ENCODE measurements around the gene DIS3L2.

Gene DIS3L2

GRCh38 chr2:231955758-231956472, 5.6 kb upstream of the DIS3L2 start:
- in situ Hi-C loops (cut with MboI; ENCODE audit: low sequenced_read_pairs): no loop called here

DNA sequence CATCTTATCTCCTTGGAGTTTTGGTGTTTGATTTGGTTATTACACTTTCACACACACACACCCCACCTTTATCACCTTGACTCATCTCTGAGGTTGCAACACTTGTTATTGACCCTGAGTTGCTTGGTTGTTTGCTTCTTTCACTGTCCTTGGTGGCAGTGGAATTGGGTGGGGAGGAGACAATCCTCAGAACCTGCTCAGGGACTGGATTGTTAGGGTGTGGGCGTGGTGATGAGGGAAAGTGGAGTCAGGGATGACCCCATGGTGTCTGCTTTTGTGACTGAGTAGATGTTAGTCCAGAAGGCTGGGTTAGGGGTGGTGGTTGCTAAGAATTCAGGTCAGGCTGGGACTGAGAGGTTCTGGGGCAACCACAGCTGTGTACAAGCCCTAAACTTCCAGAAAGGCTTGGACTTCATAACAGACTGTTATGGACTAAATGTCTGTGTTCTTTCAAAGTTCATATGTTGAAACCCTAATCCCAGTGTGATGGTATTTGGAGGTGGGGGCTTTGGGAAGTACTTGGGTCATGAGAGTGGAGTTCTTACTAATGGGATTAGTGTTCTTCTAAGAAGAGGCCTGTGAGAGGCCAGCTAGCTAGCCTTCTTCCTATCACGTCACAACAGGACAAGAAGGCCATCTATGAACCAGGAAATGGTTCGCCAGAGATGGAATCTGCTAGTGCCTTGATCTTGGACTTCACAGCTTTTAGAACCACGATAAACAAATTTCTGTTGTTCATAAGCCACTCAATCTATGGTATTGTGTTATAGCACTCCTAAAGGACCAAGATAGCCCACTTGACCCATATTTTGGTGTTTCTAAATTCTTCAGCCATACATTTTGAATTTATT, 3.4 kb upstream of the DIS3L2 start:
- in situ Hi-C loops (cut with MboI; ENCODE audit: low sequenced_read_pairs): no loop called here

GRCh38 chr2:231960810-231961348, 634 bp upstream of the DIS3L2 start:
- in situ Hi-C loops (cut with MboI; ENCODE audit: low sequenced_read_pairs): no loop called here

DNA sequence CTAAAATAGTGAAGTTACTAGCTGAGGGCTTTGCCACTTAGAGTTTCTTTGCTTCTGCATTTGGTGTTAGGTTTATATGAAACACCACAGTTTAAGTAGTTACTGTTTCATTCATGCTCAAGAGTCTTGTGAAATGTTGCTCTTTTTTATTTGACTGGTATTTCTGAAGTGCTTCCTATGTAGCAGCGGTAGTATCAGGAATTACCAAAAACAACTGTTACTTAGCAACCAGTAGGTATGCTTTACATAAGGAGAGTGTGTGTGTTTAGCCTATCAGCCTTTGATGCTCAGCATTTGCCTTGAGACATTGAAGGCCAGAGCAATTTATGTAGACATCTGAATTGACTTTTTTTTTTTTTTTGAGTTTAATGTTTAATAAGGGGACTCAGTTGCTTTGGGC, 3.6 kb downstream of the DIS3L2 start:
- in situ Hi-C loops (cut with MboI; ENCODE audit: low sequenced_read_pairs): no loop called here

DNA sequence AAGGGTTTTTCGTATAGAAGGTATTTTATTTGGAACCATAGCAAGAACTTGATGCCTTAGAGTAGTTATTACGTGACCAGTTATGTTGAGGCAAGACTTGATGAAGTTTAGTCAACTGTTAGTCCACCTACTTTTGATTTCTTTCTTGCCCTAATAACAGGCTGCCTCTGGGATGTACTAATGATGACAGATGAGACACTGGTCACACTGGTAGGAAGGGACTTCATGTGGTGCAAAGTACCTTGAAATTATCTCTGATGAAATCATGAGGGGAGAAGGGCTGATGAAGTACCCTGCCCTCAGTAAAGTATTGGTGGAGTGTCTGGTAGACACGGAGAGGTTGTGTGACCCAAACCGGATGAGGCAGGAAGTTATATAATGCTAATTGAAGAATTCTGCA, 5.4 kb downstream of the DIS3L2 start:
- in situ Hi-C loops (cut with MboI; ENCODE audit: low sequenced_read_pairs): no loop called here

DNA sequence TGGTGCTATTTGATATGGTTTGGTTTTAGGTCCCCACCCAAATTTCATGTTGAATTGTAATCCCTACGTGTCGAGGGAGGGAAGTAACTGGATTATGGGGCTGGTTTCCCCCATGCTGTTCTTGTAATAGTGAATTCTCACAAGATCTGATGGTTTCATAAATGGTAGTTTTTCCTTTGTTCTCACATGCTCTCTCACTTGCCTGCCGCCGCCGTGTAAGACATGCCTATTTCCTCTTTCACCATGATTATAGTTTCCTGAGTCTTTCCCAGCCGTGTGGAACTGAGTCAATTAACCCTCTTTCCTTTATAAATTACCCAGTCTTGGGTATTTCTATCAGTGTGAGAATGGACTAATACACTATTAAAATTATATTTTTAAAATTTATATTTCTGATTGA, 7.3 kb downstream of the DIS3L2 start:
- in situ Hi-C loops (cut with MboI; ENCODE audit: low sequenced_read_pairs): no loop called here

- in situ Hi-C loops (cut with MboI; ENCODE audit: low sequenced_read_pairs): no loop called here
These were observed 8.9 kb downstream of the DIS3L2 start for GRCh38 chr2:231970461-231970860.

- in situ Hi-C loops (cut with MboI; ENCODE audit: low sequenced_read_pairs): no loop called here
These were observed 13.5 kb downstream of the DIS3L2 start for GRCh38 chr2:231975001-231975400.

DNA sequence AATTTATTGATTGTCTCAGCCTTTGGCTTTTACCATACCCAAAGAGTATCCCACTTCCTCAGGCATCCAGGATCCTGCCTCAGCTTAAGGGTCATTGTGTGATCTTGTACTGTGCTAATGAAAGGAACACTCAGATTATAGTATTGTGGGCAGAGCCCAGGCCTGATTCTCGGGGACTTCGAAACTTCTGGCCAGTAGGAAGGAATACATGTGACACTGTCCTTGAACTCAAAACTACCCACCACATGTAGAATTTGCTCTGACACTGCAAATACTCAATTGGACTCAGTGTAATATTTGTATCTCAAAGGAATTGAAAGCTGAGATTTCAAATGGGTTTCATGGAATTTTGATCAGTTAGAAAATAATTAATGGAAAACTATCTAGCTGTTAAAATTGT, 15.9 kb downstream of the DIS3L2 start:
- in situ Hi-C loops (cut with MboI; ENCODE audit: low sequenced_read_pairs): no loop called here

GRCh38 chr2:231984992-231985391, 23.5 kb downstream of the DIS3L2 start:
- in situ Hi-C loops (cut with MboI; ENCODE audit: low sequenced_read_pairs): no loop called here

GRCh38 chr2:231985823-231986261, 24.3 kb downstream of the DIS3L2 start:
- in situ Hi-C loops (cut with MboI; ENCODE audit: low sequenced_read_pairs): no loop called here

- in situ Hi-C loops (cut with MboI; ENCODE audit: low sequenced_read_pairs): no loop called here
These were observed 25.7 kb downstream of the DIS3L2 start for GRCh38 chr2:231987124-231987727.

GRCh38 chr2:231988179-231988866, 26.8 kb downstream of the DIS3L2 start:
- in situ Hi-C loops (cut with MboI; ENCODE audit: low sequenced_read_pairs): no loop called here

- in situ Hi-C loops (cut with MboI; ENCODE audit: low sequenced_read_pairs): no loop called here
These were observed 30.2 kb downstream of the DIS3L2 start for GRCh38 chr2:231991664-231992063.

DNA sequence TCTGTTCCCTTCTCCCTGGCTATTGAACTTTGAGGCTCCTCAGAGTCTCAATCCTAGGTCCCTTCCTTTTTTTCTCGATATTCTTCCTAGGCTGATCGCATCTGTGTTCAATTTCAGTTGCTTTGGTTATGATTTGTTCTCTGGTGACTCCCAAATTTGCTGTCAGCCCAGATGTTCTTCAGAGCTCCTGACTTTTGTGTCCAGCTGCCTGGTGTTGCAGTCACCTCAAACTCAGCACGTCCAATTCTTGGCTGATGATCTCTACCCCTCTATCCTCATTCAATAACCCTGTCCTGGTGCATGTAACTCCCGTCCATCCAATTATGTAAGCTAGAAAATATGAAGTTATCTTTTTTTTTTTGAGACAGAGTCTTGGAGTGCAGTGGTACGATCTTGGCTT, 31.4 kb downstream of the DIS3L2 start:
- in situ Hi-C loops (cut with MboI; ENCODE audit: low sequenced_read_pairs): no loop called here

DNA sequence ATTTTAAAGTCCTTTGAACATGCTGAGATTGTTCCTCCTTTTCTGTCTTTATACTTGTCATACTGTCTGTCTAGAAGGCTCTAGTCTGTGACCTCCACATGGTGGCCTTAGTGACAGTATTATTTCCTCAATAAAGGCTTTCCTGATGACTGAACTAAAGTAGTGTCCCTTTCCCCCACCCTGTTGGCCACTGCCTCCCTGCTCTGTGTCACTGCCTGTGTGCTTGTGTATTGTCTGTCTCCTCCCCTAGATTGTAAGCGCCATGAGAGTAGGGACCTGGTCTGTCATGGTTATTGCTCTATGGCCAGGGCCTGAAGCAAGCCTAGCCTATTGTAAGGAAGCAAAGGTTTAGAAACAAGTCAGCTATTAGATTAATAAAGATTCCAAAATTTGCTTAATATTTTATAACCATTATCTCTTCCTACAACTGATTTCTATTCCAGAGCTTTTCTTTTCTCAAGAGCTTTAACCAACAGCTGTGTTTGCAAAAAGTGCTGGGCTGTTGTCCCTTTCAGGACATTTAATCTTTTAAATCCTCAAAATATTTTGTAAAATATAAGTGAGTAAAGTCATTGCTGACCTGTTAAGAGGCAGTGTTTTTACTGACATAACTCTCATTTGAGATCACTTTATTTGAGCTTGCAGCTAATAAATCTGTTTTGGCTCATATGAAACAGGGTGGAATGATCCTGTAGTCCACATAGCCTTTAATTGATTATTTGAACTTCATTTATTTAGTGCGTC, 35.5 kb downstream of the DIS3L2 start:
- in situ Hi-C loops (cut with MboI; ENCODE audit: low sequenced_read_pairs): no loop called here

DNA sequence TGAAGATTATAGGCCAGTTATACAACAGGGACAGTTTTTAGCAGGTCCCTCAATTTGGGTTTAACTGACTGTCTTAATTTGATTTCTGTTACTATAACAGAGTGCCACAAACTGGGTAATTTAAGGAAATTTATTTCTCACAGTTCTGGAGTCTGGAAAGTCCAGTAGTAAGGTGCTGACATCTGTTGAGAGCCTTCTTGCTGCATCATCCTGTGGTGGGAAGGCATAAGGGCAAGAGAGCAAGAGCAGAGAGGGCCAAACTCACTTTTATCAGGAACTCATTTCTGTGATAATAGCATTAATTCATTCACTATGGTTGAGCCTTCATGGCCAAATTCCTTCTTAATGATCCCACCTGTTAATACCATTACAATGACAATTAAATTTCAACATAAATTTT, 36.5 kb downstream of the DIS3L2 start:
- in situ Hi-C loops (cut with MboI; ENCODE audit: low sequenced_read_pairs): no loop called here

DNA sequence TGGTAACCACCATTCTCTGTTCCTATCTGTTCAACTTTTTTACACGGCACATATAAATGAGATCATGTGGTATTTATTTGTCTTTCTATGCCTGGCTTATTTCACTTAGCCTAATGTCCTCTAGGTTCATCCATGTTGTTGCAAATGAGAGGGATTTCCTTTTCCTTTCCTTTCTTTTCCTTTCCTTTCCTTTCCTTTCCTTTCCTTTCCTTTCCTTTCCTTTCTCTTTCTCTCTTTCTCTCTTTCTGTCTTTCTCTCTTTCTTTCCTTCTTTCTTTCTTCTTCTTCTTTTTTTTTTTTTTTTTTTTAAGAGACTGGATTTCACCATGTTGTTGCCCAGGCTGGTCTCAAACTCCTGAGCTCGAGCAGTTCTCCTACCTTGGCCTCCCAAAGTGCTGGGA, 38.9 kb downstream of the DIS3L2 start:
- in situ Hi-C loops (cut with MboI; ENCODE audit: low sequenced_read_pairs): no loop called here

DNA sequence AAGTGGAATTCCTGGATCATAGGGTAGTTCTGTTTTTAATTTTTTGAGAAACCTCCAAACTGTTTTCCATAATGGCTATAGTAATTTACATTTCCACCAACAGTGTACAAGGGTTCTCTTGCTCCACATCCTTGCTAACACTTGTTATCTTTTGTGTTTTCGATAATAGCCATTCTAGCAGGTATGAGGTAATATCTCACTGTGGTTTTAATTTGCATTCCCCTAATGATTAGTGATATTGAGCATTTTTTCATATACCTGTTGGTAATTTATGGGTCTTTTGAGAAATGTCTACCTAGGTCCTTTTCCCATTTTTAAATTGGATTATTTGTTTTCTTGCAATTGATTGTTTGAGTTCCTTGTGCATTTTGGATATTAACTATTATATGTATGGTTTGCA, 39.6 kb downstream of the DIS3L2 start:
- in situ Hi-C loops (cut with MboI; ENCODE audit: low sequenced_read_pairs): no loop called here

- in situ Hi-C loops (cut with MboI; ENCODE audit: low sequenced_read_pairs): no loop called here
These were observed 44.7 kb downstream of the DIS3L2 start for GRCh38 chr2:232006253-232006652.
